GM18861 (cell line): ENCODE data around the gene TRIM37.
A peak's percentile ranks its signal among the peaks of the same experiment; 100 is the strongest.
"Not testable (repeated sequence)": the region's sequence is repeated elsewhere in the genome, so short reads cannot be mapped to it uniquely, and the experiment has no call there.

Source experiments
- ATAC-seq: cut with Tn5 transposase; IDR thresholded peaks from one replicate; pipeline ENCODE4 v1.9.1; 2021; ENCODE audit not compliant: unreplicated experiment

Gene TRIM37

DNA sequence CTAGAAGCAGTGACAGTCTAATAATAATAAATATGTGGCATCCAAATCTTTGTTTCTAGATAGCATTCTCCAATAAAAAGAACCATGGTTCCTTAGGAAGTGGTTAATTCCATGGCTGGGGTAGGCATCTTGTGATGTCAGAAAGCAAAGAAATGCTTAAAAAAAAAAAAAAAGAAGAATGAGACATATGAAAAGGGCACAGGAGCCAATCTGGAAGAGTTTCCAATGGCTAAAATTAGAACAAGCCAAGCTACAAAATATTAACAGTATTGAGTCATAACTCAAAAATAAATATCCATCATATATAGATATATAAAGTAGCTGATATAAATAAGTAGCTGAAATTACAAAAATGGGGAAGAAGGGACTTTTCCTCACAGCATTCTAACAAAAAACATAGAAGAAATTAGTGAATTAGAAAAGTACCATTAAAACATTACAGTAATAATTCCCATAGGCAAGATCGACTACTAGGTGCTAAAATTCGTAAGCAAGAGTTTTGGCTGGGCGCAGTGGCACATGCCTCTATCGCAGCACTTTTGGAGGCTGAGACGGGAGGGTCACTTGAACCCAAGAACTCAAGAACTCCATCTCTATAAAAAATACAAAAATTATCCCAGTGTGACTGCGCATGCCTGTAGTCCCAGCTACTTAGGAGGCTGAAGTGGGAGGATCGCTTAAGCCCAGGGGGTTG, 111.3 kb downstream of the TRIM37 start:
- ATAC-seq, result no peak

DNA sequence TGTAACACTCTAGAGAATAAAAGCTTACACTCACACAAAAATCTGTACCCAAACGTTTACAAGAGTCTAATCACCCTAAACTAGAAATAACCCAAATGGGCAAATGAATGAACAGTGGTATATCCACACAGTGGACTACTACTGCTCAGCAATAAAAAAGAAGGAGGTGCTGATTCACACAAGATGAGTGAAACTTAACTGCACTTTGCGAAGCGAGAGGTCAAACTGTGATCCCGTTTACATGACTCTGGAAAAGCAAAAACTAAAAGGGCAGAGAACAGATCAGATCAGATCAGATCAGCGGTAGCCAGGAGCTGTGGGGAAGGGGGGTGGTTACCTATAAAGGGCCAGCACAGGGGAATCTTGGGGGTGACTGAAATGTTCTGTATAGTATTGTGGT, 113.4 kb downstream of the TRIM37 start:
- ATAC-seq, result no peak

- peak; percentile 82 for ATAC-seq
These were observed 114.9 kb downstream of the TRIM37 start for GRCh38 chr17:58991718-58992331.

DNA sequence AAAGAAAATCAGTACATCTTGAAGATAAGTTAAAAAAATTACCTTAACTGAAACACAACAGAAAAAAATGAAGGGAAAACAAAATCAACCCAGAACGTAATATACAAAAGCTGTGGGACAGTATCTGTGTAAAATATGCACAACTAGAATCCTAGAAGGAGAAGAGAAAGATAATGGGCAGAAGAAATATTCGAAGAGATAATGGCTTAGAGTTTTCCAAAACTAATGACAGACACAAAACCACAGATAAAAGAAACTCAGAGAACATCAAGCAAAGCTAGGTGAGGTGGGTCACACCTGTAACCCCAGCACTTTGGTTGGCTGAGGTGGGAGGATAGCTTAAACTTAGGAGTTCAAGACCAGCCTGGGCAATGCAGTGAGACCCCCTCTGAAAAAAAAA, 117.1 kb downstream of the TRIM37 start:
- ATAC-seq, result no peak

DNA sequence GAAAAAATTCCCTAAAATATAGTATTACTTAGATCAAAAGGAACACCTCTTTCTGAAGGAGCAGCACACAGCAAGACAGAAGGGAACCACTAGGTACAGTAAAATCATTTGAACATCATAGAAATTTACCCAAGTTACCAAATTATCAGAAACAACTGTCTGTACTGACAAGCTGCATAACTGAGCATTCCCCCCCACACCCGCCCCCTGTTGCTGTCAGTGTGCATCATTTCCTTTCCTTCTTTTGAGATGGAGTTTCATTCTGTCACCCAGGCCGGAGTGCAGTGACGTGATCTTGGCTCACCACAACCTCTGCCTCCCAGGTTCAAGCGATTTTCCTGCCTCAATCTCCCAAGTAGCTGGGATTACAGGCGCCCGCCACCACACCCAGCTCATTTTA, 120.7 kb downstream of the TRIM37 start:
- no peak for ATAC-seq

DNA sequence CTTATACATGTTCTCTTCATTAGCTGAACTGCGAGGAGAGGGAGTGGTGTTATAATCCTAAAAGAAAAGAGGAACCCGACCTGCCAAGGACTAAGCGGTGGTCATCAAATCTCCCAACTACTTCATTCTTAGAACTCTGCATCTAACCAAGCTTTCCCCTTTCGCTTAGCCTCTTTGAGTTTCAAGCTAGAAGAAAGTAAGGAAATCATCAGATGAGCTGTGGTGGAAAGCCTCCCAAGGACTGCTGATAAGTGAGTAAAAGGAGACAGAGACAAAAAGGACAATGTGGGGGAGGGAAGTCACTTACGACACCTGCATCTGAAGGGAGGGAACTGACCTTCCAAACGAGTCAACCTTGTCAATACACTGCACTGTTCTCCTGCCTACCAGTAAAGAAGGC, 121.3 kb downstream of the TRIM37 start:
- no peak for ATAC-seq

GRCh38 chr17:58982626-58983025, 124.1 kb downstream of the TRIM37 start:
- no peak for ATAC-seq

- no peak for ATAC-seq
These were observed 125.8 kb downstream of the TRIM37 start for GRCh38 chr17:58980706-58981481.

DNA sequence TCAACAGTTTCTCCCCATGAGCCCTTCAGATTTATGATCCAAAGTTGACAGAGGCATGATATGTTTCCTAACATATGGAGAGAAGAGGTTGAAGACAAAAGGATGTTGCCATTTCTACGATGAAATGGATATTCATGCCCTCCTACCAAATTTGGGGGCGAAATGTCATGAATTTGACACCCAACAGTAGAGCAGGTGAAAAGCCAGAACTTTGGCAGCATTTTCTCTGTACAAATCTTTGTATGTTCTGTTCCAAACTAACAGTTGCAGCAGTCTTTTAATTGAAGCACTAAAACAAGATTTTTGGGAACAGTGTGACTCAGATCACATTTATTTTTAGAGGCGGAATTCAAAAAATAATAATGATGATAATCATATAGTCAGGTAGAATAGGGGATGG, 130.1 kb downstream of the TRIM37 start:
- ATAC-seq, result no peak

GRCh38 chr17:58974354-58974753, 132.3 kb downstream of the TRIM37 start:
- ATAC-seq, result no peak

DNA sequence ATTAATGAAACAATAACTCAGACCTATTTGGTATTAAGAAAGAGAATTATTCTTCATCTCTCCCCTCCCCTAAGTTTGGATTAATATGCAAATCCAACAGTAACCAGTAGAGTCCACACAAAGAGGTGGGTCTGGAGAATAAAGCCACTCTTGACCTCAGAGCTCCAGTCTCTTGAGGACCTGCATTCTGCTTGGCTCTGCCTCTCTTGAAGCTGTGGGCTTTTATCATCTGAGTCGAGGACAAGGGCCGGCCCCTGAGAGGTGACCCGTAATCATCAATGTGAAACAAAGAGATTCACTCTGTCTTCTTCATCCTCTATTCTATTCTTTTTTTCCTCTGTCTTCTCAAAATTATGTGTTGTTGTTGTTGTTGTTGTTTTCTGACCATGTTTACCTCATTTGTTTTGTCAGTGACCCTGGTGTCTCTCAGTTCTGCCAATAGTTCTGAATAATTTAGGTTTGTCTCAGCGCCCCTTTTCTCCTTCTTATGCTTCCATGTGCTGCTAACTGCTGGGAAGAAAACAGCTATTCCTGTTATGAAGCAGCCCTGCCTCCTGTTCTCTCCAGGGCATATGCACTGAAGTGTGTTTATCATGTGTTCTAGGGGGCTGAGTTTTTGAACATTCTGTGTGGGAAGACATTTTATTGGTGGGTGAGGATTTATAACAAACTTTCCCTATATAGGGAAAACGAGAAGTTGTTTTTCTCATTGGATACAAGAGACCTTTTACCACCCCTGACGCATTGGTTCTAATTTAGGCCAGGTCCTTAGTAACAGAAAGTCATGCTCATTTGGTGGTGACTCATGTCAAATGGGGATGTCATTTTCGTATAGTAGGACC, 135.8 kb downstream of the TRIM37 start:
- no peak for ATAC-seq

DNA sequence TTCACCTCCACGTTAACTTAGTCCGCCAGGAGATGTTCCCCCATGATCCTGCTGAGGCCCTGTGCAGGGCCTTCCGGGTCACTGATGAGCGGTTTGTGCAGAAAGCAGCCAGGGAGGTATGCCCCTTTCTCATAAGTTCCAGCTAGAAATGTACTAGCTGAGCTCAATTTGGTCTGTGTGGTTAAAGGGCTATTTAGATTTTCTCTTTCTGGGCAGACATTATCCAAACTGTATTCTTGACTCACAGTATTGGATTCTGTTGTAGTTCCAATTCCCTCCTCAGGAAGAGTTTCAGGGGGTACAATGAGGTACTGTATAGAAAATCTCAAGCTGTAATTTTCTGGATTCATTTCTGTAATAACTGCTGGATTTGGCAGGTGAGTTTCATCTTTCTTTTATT, 137.1 kb downstream of the TRIM37 start:
- ATAC-seq, result no peak

GRCh38 chr17:58969156-58969555, 137.5 kb downstream of the TRIM37 start:
- no peak for ATAC-seq

GRCh38 chr17:58968426-58969061, 138.1 kb downstream of the TRIM37 start:
- ATAC-seq, result no peak

DNA sequence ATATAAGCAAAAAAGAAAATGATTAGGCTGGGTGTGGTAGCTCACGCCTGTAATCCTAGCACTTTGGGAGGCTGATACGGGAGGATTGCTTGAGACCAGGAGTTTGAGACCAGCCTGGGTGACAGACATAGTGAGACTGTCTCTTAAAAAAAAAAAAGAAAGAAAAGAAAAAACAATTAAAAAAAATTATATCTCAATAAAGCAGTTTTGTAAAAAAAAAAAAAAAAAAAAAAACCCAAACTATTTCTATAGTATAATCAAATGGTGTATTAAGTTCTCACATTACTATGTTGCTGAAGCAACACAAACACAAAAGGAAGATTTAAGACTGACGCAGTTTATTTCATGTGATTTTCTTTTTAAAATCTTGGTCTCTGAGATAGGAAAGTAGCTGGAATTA, 140.5 kb downstream of the TRIM37 start:
- no peak for ATAC-seq

DNA sequence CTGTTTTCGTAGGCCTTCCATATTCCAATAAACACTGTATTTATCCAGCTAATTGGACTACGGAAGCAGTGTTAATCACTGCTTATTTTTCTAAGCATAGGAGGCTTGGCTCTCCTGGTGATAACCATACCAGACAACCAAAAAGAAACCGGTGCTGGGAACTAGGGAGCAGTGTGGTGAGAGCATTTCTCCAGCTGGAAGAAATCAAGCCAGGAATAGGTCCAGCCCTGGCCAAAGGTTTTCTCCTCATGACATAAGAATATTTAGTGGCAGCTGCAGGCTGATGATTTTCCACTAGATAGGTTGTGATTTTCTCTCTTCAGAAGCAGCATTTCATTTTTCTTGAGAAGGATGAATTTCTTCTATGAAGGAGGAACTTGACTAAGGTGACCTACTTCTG, 141.5 kb downstream of the TRIM37 start:
- no peak for ATAC-seq

- ATAC-seq, result no peak
These were observed 146.6 kb downstream of the TRIM37 start for GRCh38 chr17:58960068-58960467.

DNA sequence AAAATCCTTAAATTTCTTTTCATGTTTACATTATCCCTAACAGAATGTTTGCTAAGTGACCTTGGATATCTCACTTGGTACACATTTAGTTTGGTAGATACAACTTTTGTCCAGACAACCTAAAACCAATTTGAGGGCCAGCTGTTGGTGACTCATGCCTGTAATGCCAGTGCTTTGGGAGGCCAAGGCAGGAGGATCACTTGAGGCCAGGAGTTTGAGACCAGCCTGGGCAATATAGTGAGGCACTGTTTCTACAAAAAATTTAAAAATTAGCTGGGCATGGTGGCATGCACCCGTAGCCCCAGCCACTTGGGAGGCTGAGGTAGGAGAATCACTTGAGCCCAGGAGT, 149.0 kb downstream of the TRIM37 start:
- not testable (repeated sequence) for ATAC-seq

GRCh38 chr17:58956997-58957724, 149.5 kb downstream of the TRIM37 start:
- ATAC-seq, result no peak

DNA sequence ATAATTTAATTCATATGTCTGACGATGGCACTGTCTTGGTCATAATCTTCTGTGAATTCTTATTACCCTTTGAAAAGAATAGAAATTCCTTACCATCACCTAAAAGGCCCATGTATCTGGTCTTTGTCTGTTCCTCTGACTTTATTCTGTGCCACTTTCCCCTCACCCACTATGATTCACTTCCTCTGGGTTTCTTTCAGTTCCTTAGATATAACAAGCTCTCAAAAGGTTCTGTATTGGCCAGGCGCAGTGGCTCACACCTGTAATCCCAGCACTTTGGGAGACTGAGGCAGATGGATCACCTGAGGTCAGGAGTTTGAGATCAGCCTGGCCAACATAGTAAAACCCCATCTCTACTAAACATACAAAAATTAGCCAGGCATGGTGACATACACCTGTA, 152.3 kb downstream of the TRIM37 start:
- not testable (repeated sequence) for ATAC-seq
